BJ (cell line): ENCODE results near the gene VTA1. TPM values are rescaled to one million over a fixed set of nuclear protein-coding genes. Genes with fewer than 3 reads are reported as not detected.
"Not testable (repeated sequence)": the region's sequence is repeated elsewhere in the genome, so short reads cannot be mapped to it uniquely, and the experiment has no call there.

Experiments used
- CTCF ChIA-PET: fragments of 350-600 bp; formaldehyde crosslinking; extraction: SDS; loops from one replicate; lab custom pipeline; 2021; ENCODE audit warnings: antibody characterized with exemption, inconsistent platforms; lab: Yijun Ruan, JAX
- POLR2A ChIA-PET: fragments of 300-600 bp; sonication (Branson Sonifier 250); formaldehyde crosslinking; extraction: SDS; loops from one replicate; lab custom pipeline; 2021; ENCODE audit warnings: antibody characterized with exemption; lab: Charles Lee
- DNase-seq: peaks from one replicate; pipeline ENCODE4 v3.0.0-alpha.2; 2011; ENCODE audit warnings: low read depth
- H3K27me3 ChIP-seq: 2 replicates; pipeline ENCODE4 v1.6.0; 2011; ENCODE audit warnings: low read length; ENCODE audit not compliant: control insufficient read depth, insufficient read depth
- H3K36me3 ChIP-seq: 2 replicates; pipeline ENCODE4 v1.5.1; 2011; ENCODE audit warnings: low read length; ENCODE audit not compliant: control insufficient read depth, insufficient read depth
- H3K4me3 ChIP-seq: 2 replicates; pipeline ENCODE4 v1.5.1; 2011; ENCODE audit warnings: low read depth, mild to moderate bottlenecking, control low read depth, low read length
- CTCF ChIP-seq: IDR thresholded peaks from 2 replicates; pipeline ENCODE4 v1.5.1; 2011; ENCODE audit warnings: low read depth, mild to moderate bottlenecking, control low read depth, inconsistent platforms, low read length, moderate library complexity; ENCODE audit not compliant: insufficient read depth
- polyA minus RNA-seq: library from RNA; depleted of rRNA, polyadenylated mRNA; stranded (reverse); fragments of >200 nt; gene quantifications from 2 replicates; pipeline ENCODE4 v1.2.3, GENCODE V29; 2011; rRNA and poly(A)+ RNA removed
- polyA plus RNA-seq: library from polyadenylated mRNA; depleted of rRNA; stranded (reverse); fragments of >200 nt; gene quantifications from 2 replicates; pipeline ENCODE4 v1.2.3, GENCODE V29; 2011; rRNA removed

The VTA1 gene, protein sequence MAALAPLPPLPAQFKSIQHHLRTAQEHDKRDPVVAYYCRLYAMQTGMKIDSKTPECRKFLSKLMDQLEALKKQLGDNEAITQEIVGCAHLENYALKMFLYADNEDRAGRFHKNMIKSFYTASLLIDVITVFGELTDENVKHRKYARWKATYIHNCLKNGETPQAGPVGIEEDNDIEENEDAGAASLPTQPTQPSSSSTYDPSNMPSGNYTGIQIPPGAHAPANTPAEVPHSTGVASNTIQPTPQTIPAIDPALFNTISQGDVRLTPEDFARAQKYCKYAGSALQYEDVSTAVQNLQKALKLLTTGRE
- polyA plus RNA-seq (66.7 and 115 TPM in 2 replicates), polyA minus RNA-seq (41.0 and 50.1 TPM in 2 replicates)

DNA sequence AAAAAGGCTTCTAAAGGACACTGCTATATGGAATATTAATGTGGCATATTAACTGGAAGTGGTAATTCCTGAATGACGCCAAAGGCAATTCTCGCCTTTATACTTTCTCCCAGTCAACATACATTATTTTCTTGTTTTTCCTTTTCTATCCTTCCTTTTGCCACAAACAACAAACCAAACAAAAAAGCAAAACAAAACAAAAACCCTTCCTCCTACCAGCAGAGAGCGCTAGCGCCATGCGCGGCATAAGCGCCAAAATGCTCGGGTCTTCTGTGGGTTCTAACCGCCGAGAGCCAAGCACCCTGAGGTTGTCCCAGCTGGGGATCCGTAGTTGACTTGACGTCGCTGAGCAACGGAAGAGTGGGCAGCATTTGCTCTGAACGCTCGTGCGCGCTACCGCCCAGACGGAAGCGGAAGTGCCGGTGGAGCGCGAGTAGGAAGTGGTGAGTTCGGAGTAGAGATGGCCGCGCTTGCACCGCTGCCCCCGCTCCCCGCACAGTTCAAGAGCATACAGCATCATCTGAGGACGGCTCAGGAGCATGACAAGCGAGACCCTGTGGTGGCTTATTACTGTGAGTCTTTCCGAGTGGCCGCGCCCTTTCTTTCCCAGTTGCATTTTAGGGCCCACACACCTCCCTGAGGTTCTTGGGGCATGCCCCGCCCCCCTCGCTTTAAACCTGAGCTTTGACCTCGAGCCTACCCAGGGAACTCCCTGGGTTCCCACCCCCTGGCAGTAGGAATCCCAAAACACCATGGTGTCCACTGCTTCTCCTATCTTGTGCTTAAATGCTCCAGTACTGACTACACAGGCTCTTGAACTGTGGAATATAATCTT, at the start of gene VTA1, which contains the start of gene NMBR:
Gene VTA1 (plus strand): TSS at position 436 of the 835 bp plus-strand sequence. CDS start 25 bp downstream, at position 461.
Gene NMBR (minus strand): TSS at position 295 of the 835 bp plus-strand sequence. CDS start 58,464 bp downstream, outside the sequence.
- CTCF ChIA-PET = interaction anchor here (0.6 to 3.5 kb wide), 16 partner anchors 9 to 1716 kb away, joined by 3 to 18 read pairs (median 3); no protein-coding TSS in a partner anchor
- Histone ChIP-seq H3K27me3 (no peaks in the 10 kb centered on the region), H3K36me3 (no peaks in the 10 kb centered on the region), H3K4me3 (peak within 1 kb of the TSS; percentile 95)
- peak; percentile 96 for DNase-seq
- POLR2A ChIA-PET = no interaction called here
- peak; percentile 88 for TF ChIP-seq CTCF

DNA sequence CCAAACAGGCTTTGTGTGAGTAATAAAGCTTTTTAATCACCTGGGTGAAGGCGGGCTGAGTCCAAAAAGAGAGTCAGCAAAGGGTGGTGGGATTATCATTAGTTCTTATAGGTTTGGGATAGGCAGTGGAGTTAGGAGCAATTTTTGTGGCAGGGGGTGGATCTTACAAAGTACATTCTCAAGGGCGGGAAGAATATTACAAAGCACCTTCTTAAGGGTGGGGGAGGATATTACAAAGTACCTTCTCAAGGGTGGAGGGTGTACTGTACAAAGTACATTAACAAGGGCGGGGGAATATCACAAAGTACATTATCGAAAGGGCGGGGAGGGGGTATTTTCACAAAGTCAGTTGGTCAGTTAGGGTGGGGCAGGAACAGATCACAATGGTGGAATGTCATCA, 42.2 kb upstream of the VTA1 start:
- H3K4me3 ChIP-seq, H3K27me3 ChIP-seq, POLR2A ChIA-PET, DNase-seq, H3K36me3 ChIP-seq, CTCF ChIA-PET: not testable (repeated sequence)

GRCh38 chr6:142110820-142111219, 36.2 kb upstream of the VTA1 start:
- CTCF ChIA-PET = interaction anchor here (1.2 to 5.5 kb wide), 3 partner anchors 67 to 434 kb away, joined by 3 to 45 read pairs (median 10); no protein-coding TSS in a partner anchor
- POLR2A ChIA-PET, H3K27me3 ChIP-seq: not testable (repeated sequence)

GRCh38 chr6:142112451-142113061, 34.5 kb upstream of the VTA1 start:
- ChIA-PET POLR2A (no interaction called here), CTCF (interaction anchor here (0.7 to 5.5 kb wide), 9 partner anchors 9 to 475 kb away, joined by 3 to 45 read pairs (median 4); no protein-coding TSS in a partner anchor)
- TF ChIP-seq CTCF = peak; percentile 77
- DNase-seq = peak; percentile 10
- Histone ChIP-seq H3K4me3 (no peak overlapping the region), H3K36me3 (no peaks in the 10 kb centered on the region), H3K27me3 (no peaks in the 10 kb centered on the region)

More at GRCh38 chr6:142110820-142111219, 36.2 kb upstream of the VTA1 start:
- DNase-seq, H3K36me3 ChIP-seq, H3K4me3 ChIP-seq: not testable (repeated sequence)

DNA sequence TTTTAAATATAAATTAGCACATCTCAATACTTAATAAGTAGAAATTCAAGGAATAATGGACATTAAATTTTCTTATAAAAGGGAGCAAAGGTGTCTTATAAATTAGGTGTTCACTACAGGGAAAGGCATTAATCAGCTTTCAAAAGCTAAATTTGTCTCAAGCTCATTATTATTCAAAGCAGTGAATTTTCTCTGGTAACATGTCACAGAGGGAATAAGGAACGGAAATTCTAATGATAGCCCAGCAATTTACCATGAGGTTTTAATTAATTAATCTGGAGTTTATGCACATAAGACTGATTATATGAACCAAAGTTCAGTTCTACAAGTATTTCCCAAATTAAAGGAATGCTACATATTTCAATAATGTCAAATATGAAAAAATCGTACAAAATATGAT, 29.7 kb upstream of the VTA1 start:
- TF ChIP-seq CTCF = no peak
- no peak for DNase-seq
- ChIA-PET POLR2A (no interaction called here), CTCF (interaction anchor here (1.0 to 1.2 kb wide), 2 partner anchors 90 to 128 kb away, joined by 3 to 4 read pairs; no protein-coding TSS in a partner anchor)
- no peaks in the 10 kb centered on the region for H3K27me3 ChIP-seq
- no peaks in the 10 kb centered on the region for H3K36me3 ChIP-seq
- H3K4me3 ChIP-seq = no peak overlapping the region
